Measurements from ENCODE around the gene EDA.

Gene EDA

DNA sequence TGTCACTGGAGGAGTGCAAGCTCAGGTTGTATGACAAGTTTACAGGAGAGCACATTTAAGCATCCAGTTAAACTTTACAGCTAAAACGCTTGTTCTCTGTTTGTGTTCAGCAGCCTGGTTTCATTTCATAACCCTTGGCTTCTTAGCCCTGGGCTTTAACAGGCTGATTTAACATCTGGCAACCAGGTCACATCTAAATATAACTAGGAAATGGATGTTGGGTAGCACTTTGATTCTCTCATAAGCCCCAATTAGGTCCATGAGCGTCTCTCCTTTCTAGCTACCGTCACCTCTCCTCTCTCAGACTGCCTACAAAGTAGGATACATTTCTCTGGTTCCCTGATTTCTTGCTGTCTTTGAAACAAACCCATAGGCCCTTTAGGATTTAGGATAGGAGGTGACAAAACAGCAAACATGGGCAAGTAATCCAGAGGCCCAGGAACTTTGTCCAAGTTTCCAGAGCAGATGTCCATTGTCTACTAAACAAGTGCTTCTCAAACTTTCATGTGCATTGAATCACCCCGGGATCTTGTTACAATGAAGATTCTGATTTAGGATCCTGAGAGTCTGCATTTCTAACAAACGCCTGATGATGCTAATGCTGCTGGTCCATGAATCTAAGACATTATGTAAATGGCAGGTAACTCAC, 468.8 kb downstream of the EDA start:
- DNase-seq, result no peak

DNA sequence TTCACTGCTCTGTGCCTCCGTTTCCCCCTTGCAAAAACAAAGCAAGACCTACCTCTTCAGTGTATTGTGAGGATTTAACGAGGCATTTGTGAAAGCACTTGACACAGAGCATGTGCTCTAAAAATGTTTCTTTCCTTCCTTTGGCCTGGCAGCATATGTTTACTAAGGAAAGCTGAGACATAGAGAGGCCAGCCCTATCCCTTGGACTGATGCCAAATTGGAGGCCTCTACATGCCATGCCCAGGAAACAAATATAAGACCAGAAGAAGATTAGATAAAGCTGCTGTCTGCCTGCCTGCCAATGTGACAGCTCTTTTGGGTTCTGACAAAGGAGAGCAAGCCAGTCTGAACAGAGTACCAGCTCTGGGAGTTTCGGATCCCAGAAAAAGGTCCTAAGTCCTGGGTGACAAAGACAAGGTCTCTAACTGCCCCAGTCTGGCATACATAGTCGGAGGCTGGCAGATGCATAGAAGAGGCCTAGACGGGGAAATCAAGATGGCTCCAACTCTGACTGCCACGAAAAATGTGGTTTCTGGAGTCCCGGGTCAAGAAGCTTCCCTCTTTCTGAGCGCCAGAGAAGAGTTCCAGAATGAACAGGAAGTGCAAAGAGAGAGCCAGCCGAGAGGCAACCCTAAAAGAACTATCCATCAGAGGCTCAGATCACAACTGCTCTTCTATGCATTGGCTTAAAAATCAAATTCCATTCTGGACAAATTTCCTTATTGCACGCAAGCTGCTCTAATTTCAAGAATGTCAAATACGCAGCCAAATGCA, 472.1 kb downstream of the EDA start:
- peak; percentile 3 for DNase-seq

DNA sequence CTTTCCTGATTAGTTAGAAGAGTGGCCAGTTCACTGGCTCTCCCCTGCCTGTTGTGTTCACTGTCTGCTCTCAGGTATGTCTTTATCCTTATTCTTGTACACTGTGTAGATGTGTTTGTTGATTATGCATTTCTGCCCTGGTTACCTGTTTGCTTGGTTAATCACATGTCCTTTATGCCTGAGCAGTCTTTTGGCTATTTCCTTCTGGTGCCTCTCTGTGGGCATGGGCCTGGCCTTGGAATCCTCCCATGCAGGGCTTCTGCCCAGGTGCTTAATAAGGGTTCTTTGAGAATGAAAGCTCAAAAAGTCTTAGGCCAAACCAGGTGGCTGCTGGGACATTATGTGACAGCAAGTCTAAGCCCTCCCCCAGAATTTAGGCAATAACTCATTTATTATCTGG, 472.8 kb downstream of the EDA start:
- DNase-seq, result no peak
